GM18907 (cell line): ENCODE results near the gene GJC1.

ENCODE experiments used
- ATAC-seq: cut with Tn5 transposase; IDR thresholded peaks from one replicate; pipeline ENCODE4 v1.9.1; 2021; ENCODE audit warnings: mild to moderate bottlenecking, moderate library complexity; ENCODE audit not compliant: unreplicated experiment

The GJC1 gene

GRCh38 chr17:44779211-44780025 lies 50.7 kb downstream of the GJC1 start:
- ATAC-seq: peak; percentile 29

GRCh38 chr17:44778656-44779210 lies 51.4 kb downstream of the GJC1 start:
- ATAC-seq: no peak

- no peak for ATAC-seq
Measured at GRCh38 chr17:44777394-44778348, 52.4 kb downstream of the GJC1 start.

- no peak for ATAC-seq
Measured at GRCh38 chr17:44776628-44777393, 53.3 kb downstream of the GJC1 start.

GRCh38 chr17:44775838-44776621 lies 54.1 kb downstream of the GJC1 start:
- ATAC-seq: no peak

GRCh38 chr17:44775136-44775837 lies 54.8 kb downstream of the GJC1 start:
- ATAC-seq: peak; percentile 80

- ATAC-seq: peak; percentile 34
Measured at GRCh38 chr17:44774271-44775135, 55.6 kb downstream of the GJC1 start.

GRCh38 chr17:44773140-44773539 lies 56.9 kb downstream of the GJC1 start:
- ATAC-seq: no peak

- ATAC-seq: no peak
Measured at GRCh38 chr17:44772308-44773045, 57.6 kb downstream of the GJC1 start.

- ATAC-seq: no peak
Measured at GRCh38 chr17:44770166-44770925, 59.7 kb downstream of the GJC1 start.

- no peak for ATAC-seq
Measured at GRCh38 chr17:44769647-44770084, 60.4 kb downstream of the GJC1 start.

GRCh38 chr17:44769230-44769629 lies 60.9 kb downstream of the GJC1 start:
- no peak for ATAC-seq

- ATAC-seq: no peak
Measured at GRCh38 chr17:44768505-44769142, 61.5 kb downstream of the GJC1 start.

GRCh38 chr17:44767493-44767892 lies 62.6 kb downstream of the GJC1 start:
- no peak for ATAC-seq

- no peak for ATAC-seq
Measured at GRCh38 chr17:44766409-44767038, 63.6 kb downstream of the GJC1 start.

- ATAC-seq: no peak
Measured at GRCh38 chr17:44765965-44766364, 64.1 kb downstream of the GJC1 start.
